ENCODE data around the gene FGD4. TPM values are rescaled to one million over a fixed set of nuclear protein-coding genes. Genes with fewer than 3 reads are reported as not detected.

Gene FGD4
- total RNA-seq, 4 donors from 2014 or later = 42.6 to 69.4 (median 47.3) TPM

GRCh38 chr12:32644431-32644830 lies 245.1 kb downstream of the FGD4 start:
- TF ChIP-seq POLR2A (IDR thresholded peaks at IDR 0.05) = no peak
- no peak for TF ChIP-seq POLR2AphosphoS5 (IDR thresholded peaks at IDR 0.05)
- TF ChIP-seq CTCF (IDR thresholded peaks at IDR 0.05) = no peak
- TF ChIP-seq EP300 (IDR thresholded peaks at IDR 0.05) = no peak
- no peak for DNase-seq (ENCODE audit: low spot score in 2 of 2)
- H3K4me1 ChIP-seq = no peaks in the 10 kb centered on the region
- H3K36me3 ChIP-seq = peaks cover 53% of the 10 kb centered on the region
- H3K9me3 ChIP-seq = no peaks in the 10 kb centered on the region
- 90% methylated on average over 2 of the region's 2 CpGs for WGBS
- no peak overlapping the region for H3K27ac ChIP-seq
- no peak overlapping the region for H3K4me3 ChIP-seq
- H3K27me3 ChIP-seq = no peaks in the 10 kb centered on the region

GRCh38 chr12:32647275-32647674 lies 247.9 kb downstream of the FGD4 start:
- no peaks in the 10 kb centered on the region for H3K4me1 ChIP-seq
- H3K4me3 ChIP-seq = no peak overlapping the region
- no peaks in the 10 kb centered on the region for H3K9me3 ChIP-seq
- no peak overlapping the region for H3K27ac ChIP-seq
- DNase-seq (ENCODE audit: low spot score in 2 of 2) = no peak
- WGBS = 92% methylated on average over 3 of the region's 3 CpGs
- TF ChIP-seq POLR2AphosphoS5 (IDR thresholded peaks at IDR 0.05) = no peak
- TF ChIP-seq POLR2A (IDR thresholded peaks at IDR 0.05) = no peak
- no peak for TF ChIP-seq EP300 (IDR thresholded peaks at IDR 0.05)
- no peak for TF ChIP-seq CTCF (IDR thresholded peaks at IDR 0.05)
- no peaks in the 10 kb centered on the region for H3K27me3 ChIP-seq
- H3K36me3 ChIP-seq = peaks cover 28% of the 10 kb centered on the region

- DNase-seq (ENCODE audit: low spot score in 2 of 2) = no peak
- peaks cover 7% of the 10 kb centered on the region for H3K36me3 ChIP-seq
- TF ChIP-seq CTCF (IDR thresholded peaks at IDR 0.05) = no peak
- no peak overlapping the region for H3K4me3 ChIP-seq
- H3K27ac ChIP-seq = no peak overlapping the region
- H3K4me1 ChIP-seq = no peaks in the 10 kb centered on the region
- 56% methylated on average over 2 of the region's 2 CpGs for WGBS
- no peaks in the 10 kb centered on the region for H3K27me3 ChIP-seq
- H3K9me3 ChIP-seq = no peaks in the 10 kb centered on the region
Observed at GRCh38 chr12:32650508-32650907, 251.2 kb downstream of the FGD4 start.

GRCh38 chr12:32651151-32651955 lies 252.0 kb downstream of the FGD4 start:
- Histone ChIP-seq H3K4me3 (no peak overlapping the region), H3K27ac (no peak overlapping the region), H3K27me3 (no peaks in the 10 kb centered on the region), H3K36me3 (peaks cover under 1% of the 10 kb centered on the region), H3K9me3 (no peaks in the 10 kb centered on the region), H3K4me1 (no peaks in the 10 kb centered on the region)
- no peak for DNase-seq (ENCODE audit: low spot score in 2 of 2)
- 88% methylated on average over 5 of the region's 5 CpGs for WGBS
- TF ChIP-seq POLR2A (IDR thresholded peaks at IDR 0.05) (no peak), EP300 (IDR thresholded peaks at IDR 0.05) (no peak), CTCF (IDR thresholded peaks at IDR 0.05) (no peak), POLR2AphosphoS5 (IDR thresholded peaks at IDR 0.05) (no peak)

- WGBS = 90% methylated on average over 4 of the region's 4 CpGs
- Histone ChIP-seq H3K4me1 (no peaks in the 10 kb centered on the region), H3K27ac (no peak overlapping the region), H3K36me3 (no peaks in the 10 kb centered on the region), H3K9me3 (no peaks in the 10 kb centered on the region), H3K27me3 (no peaks in the 10 kb centered on the region), H3K4me3 (no peak overlapping the region)
- no peak for DNase-seq (ENCODE audit: low spot score in 2 of 2)
- no peak for TF ChIP-seq EP300 (IDR thresholded peaks at IDR 0.05)
- TF ChIP-seq CTCF (IDR thresholded peaks at IDR 0.05) = no peak
- TF ChIP-seq POLR2AphosphoS5 (IDR thresholded peaks at IDR 0.05) = no peak
- no peak for TF ChIP-seq POLR2A (IDR thresholded peaks at IDR 0.05)
Observed at GRCh38 chr12:32651956-32652210, 252.5 kb downstream of the FGD4 start.
